K562 (cell line): ENCODE measurements around the gene SAXO1. TPM values are rescaled to one million over a fixed set of nuclear protein-coding genes. Genes with fewer than 3 reads are reported as not detected.
A peak's percentile ranks its signal among the peaks of the same experiment; 100 is the strongest.

ENCODE experiments used
- ATAC-seq: fragments of 200-7000 bp; cut with Tn5 transposase; 3 replicates; pipeline ENCODE4 v1.9.1; 2020; ENCODE audit warnings: moderate library complexity
- BruUV-seq: library from RNA; stranded (reverse); fragments of 400-500 nt; replicated peaks from 2 replicates; lab custom pipeline; 2021; lab: Mats Ljungman, UMichigan
- CTCF ChIA-PET: fragments of 300-600 bp; formaldehyde crosslinking; extraction: SDS; loops from one replicate; lab custom pipeline; 2021; ENCODE audit warnings: low intra/inter-chr PET ratio; lab: Yijun Ruan, JAX
- POLR2A ChIA-PET: fragments of 300-600, 350-650 bp; sonication (Branson Sonifier 250); formaldehyde crosslinking; extraction: SDS; loops from one replicate; lab custom pipeline; 2021; ENCODE audit warnings: antibody characterized with exemption, inconsistent platforms; lab: Yijun Ruan, JAX
- DNase-seq, 4 experiments: peaks; one replicate each; pipeline versions ENCODE4 v3.0.0 to v3.0.0-alpha.2; 2011 to 2018; ENCODE audit warnings: low spot score in 3 of 4, mixed read lengths in 3 of 4; ENCODE audit errors: extremely low read depth in 1 of 4
- FAIRE-seq: peaks from 2 replicates; lab custom pipeline; 2011; peaks lifted over from hg19 to GRCh38; lab: Jason Lieb, UNC
- H2AFZ ChIP-seq: 2 replicates; pipeline ENCODE4 v1.6.0; 2011; ENCODE audit warnings: low read depth, low read length, control low read depth, inconsistent platforms
- H3K27ac ChIP-seq: fragments of 200-600 bp; 3 replicates; pipeline ENCODE4 v1.8.0; 2011; ENCODE audit warnings: low read depth, mild to moderate bottlenecking, control low read depth, inconsistent platforms, low read length, moderate library complexity, mixed read lengths; ENCODE audit errors: extremely low read depth
- H3K27me3 ChIP-seq, 2 experiments: fragments of 300-600 bp in 1 of 2; 2 replicates in 1 of 2; 3 replicates in 1 of 2; pipeline versions ENCODE4 v1.6.0 to v1.8.0; 2011; ENCODE audit warnings: inconsistent platforms in 2 of 2, low read length in 2 of 2, mild to moderate bottlenecking in 1 of 2, mixed read lengths in 1 of 2, moderate library complexity in 1 of 2; ENCODE audit not compliant: control insufficient read depth in 2 of 2, insufficient read depth in 2 of 2
- H3K36me3 ChIP-seq: fragments of 300-600 bp; 3 replicates; pipeline ENCODE4 v1.8.0; 2011; ENCODE audit warnings: mild to moderate bottlenecking, low read length, inconsistent platforms; ENCODE audit not compliant: control insufficient read depth, insufficient read depth
- H3K4me1 ChIP-seq, 2 experiments: fragments of 200-600 bp in 1 of 2; replicated peaks in 1 of 2; 2 replicates in 1 of 2; 3 replicates in 1 of 2; pipeline versions ENCODE4 v1.5.1 to v1.8.0; 2011; ENCODE audit warnings: inconsistent platforms in 2 of 2, low read length in 2 of 2, mild to moderate bottlenecking in 1 of 2, mixed read lengths in 1 of 2, moderate library complexity in 1 of 2; ENCODE audit not compliant: control insufficient read depth in 2 of 2, insufficient read depth in 2 of 2
- H3K4me2 ChIP-seq: 2 replicates; pipeline ENCODE4 v1.6.1; 2011; ENCODE audit warnings: low read length, control low read depth, inconsistent platforms, mixed read lengths; ENCODE audit not compliant: insufficient read depth
- H3K4me3 ChIP-seq: fragments of 200-600 bp; sonication (generic), shearing (Covaris generic); 2 replicates; pipeline ENCODE4 v1.5.1; 2016; ENCODE audit warnings: control low read depth, inconsistent platforms
- H3K79me2 ChIP-seq: fragments of 200-600 bp; 3 replicates; pipeline ENCODE4 v1.8.0; 2011; ENCODE audit warnings: low read length, inconsistent platforms; ENCODE audit not compliant: control insufficient read depth, insufficient read depth
- H3K9ac ChIP-seq, 2 experiments: 2 replicates each; pipeline versions ENCODE4 v1.6.0 to v1.6.1; 2011; ENCODE audit warnings: low read depth in 2 of 2, low read length in 2 of 2, control low read depth in 1 of 2, inconsistent platforms in 1 of 2, mild to moderate bottlenecking in 1 of 2, mixed read lengths in 1 of 2; ENCODE audit not compliant: insufficient read depth in 1 of 2
- H3K9me1 ChIP-seq: one replicate; pipeline ENCODE4 v1.6.0; 2011; ENCODE audit warnings: inconsistent platforms, mild to moderate bottlenecking, low read length, moderate library complexity; ENCODE audit not compliant: control insufficient read depth, insufficient read depth
- H3K9me3 ChIP-seq: replicated peaks from 2 replicates; pipeline ENCODE4 v1.5.1; 2011; ENCODE audit warnings: low read depth, low read length, inconsistent platforms; ENCODE audit not compliant: control insufficient read depth, insufficient read depth
- H4K20me1 ChIP-seq: replicated peaks from 2 replicates; pipeline ENCODE4 v1.6.1; 2011; ENCODE audit warnings: low read length, inconsistent platforms, mixed read lengths; ENCODE audit not compliant: control insufficient read depth, insufficient read depth
- HIVEP1 ChIP-seq: fragments of 250-450 bp; sonication (Bioruptor Pico); IDR thresholded peaks from 2 replicates; pipeline ENCODE4 v1.4.0; 2020; ENCODE audit warnings: mild to moderate bottlenecking
- NCOA6 ChIP-seq: fragments of 450-650 bp; IDR thresholded peaks from 2 replicates; pipeline ENCODE4 v1.6.1; 2017; ENCODE audit warnings: mild to moderate bottlenecking
- NFXL1 ChIP-seq: fragments of 450-650 bp; formaldehyde crosslinking; IDR thresholded peaks from 2 replicates; pipeline ENCODE4 v1.4.0; 2021; ENCODE audit warnings: mild to moderate bottlenecking
- TCFL5 ChIP-seq: fragments of 250-450 bp; sonication (Bioruptor Pico); conservative IDR thresholded peaks from 2 replicates; pipeline ENCODE4 v1.6.1; 2021; ENCODE audit warnings: mild to moderate bottlenecking, moderate library complexity, matching md5 sums
- XRCC3 ChIP-seq: fragments of 450-650 bp; IDR thresholded peaks from 2 replicates; pipeline ENCODE4 v1.6.1; 2017; ENCODE audit warnings: mild to moderate bottlenecking, moderate library complexity
- ZNF589 ChIP-seq: fragments of 200-800 bp; sonication (Bioruptor generic); IDR thresholded peaks from 2 replicates; pipeline ENCODE4 v1.6.1; 2016; ENCODE audit warnings: low read depth, missing genetic modification characterization, missing compliant biosample characterization
- WGBS: fragments of 100-300 bp; shearing (Covaris generic); methylation state at CpG from one replicate; pipeline ENCODE4 v1.1.6; 2016; ENCODE audit warnings: low coverage, mixed read lengths; ENCODE audit not compliant: insufficient coverage; ENCODE audit errors: missing lambda C conversion rate; 5-methylcytosine and 5-hydroxymethylcytosine counted together
- in situ Hi-C: fragments of 300-500 bp; cut with MboI; formaldehyde crosslinking; loops from 4 replicates; pipeline ENCODE4 v1.15.0; 2018; ENCODE audit warnings: inconsistent platforms, mixed read lengths
- intact Hi-C: fragments of 100-400 bp; cut with micrococcal nuclease; formaldehyde crosslinking; loops from 2 replicates; pipeline ENCODE4 v1.14.2; 2022
- polyA plus RNA-seq, 8 experiments: library from polyadenylated mRNA; depleted of rRNA in 4 of 8; stranded (reverse) in 5 of 8; unstranded in 3 of 8; fragments of >200 nt; fragmentation: Nextera tagmentation in 2 of 8; fragmentation: Illumina TruSeq in 1 of 8; extraction: Ambion mirVana in 2 of 8; extraction: Trizol in 1 of 8; gene quantifications; 2 replicates each; pipeline versions ENCODE4 v1.2.1 to v1.2.3, GENCODE V29; 2011 to 2014; ENCODE audit warnings: inconsistent platforms in 1 of 8, missing spikeins in 1 of 8
- small RNA-seq: library from RNA; depleted of rRNA; stranded (forward); fragments of <200 nt; gene quantifications from one replicate; pipeline ENCODE3, GENCODE V24; 2014
- total RNA-seq, 7 experiments: library from RNA; depleted of rRNA in 6 of 7; stranded (reverse); fragments of >200 nt in 6 of 7; fragmentation: Illumina TruSeq in 2 of 7; extraction: Trizol in 2 of 7; gene quantifications; 2 replicates each; pipeline versions ENCODE4 v1.2.1 to v1.2.3, GENCODE V29; 2011 to 2021; ENCODE audit warnings: low replicate concordance in 1 of 7

Gene SAXO1
- total and polyA plus RNA-seq, 9 of the 15 experiments (the other 6 are each of a cell fraction or from before 2014, with no cell fraction given), result 0.04 TPM; not detected in 8

DNA sequence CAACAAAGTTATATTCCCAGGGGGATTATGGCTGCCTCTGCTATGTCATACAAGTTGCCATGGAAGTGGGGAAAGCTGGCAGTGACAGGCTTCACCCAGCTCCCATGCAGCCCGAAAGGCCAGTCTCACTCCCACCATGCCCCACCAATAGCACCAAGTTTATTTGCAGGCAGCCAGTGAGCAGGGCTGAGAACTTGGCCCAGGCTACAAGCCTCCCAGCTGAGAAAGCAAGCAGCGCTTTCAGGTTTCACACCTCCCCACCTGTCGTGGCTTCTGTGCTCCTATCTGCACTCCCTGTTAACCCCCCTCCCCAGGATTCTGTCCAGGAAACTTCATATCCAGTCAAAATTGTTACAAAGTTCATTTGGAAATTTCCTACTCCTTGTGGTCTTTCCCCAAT lies 155.0 kb downstream of the SAXO1 start:
- no peaks in the 10 kb centered on the region for H3K4me1 ChIP-seq
- FAIRE-seq (no peak), ATAC-seq (no peak)
- H3K9me1 ChIP-seq, result no peaks in the 10 kb centered on the region
- BruUV-seq, result no TSS peak
- WGBS, result 0% methylated on average over 3 of the region's 3 CpGs
- TF ChIP-seq TCFL5 (CRISPR knock-in tag) (no peak), ZNF589 (CRISPR knock-in tag) (no peak), XRCC3 (no peak), NCOA6 (no peak), HIVEP1 (CRISPR knock-in tag) (no peak), NFXL1 (CRISPR knock-in tag) (no peak)
- TF ChIP-seq, all 486 proteins: peak for 0
- intact Hi-C loops, result no loop called here
- no peak overlapping the region for H3K4me3 ChIP-seq
- H3K36me3 ChIP-seq, result no peaks in the 10 kb centered on the region
- no peak overlapping the region for H3K27ac ChIP-seq
- no peak for DNase-seq
- ChIA-PET CTCF (no interaction called here), POLR2A (no interaction called here)
- H2AFZ ChIP-seq, result no peak overlapping the region
- no peaks in the 10 kb centered on the region for H3K27me3 ChIP-seq
- in situ Hi-C loops, result no loop called here
- no peaks in the 10 kb centered on the region for H3K79me2 ChIP-seq
- H3K9ac ChIP-seq, result no peak overlapping the region
- H3K4me2 ChIP-seq, result no peak overlapping the region
- H4K20me1 ChIP-seq, result no peaks in the 10 kb centered on the region
- H3K9me3 ChIP-seq, result no peaks in the 10 kb centered on the region

Small RNAs within 50 kb of the gene (small RNA-seq; reads per million reads assigned to genes)
- not detected for gene RNU6-264P
- 18.4 reads per million, percentile 97 among the genes with 10 or more reads in this experiment for gene SCARNA8

Other genes starting within 250 kb of the SAXO1 start
- 9.8 and 15.5 TPM in 2 replicates for gene RRAGA, start 16.2 kb upstream of the SAXO1 start, total RNA-seq (2014; rRNA removed)
- gene RRAGA, start 16.2 kb upstream of the SAXO1 start, total RNA-seq (2014; rRNA removed; fragmentation: Illumina TruSeq; extraction: Trizol), result 18.8 and 20.8 TPM in 2 replicates
- gene RRAGA, start 16.2 kb upstream of the SAXO1 start, total RNA-seq (2015; rRNA removed; fragmentation: Illumina TruSeq; extraction: Trizol), result 15.6 and 17.4 TPM in 2 replicates
- 30.7 TPM in 2 replicates for gene RRAGA, start 16.2 kb upstream of the SAXO1 start, total RNA-seq (2021)
- 31.1 and 44.7 TPM in 2 replicates for gene RRAGA, start 16.2 kb upstream of the SAXO1 start, polyA plus RNA-seq (2011; rRNA removed)
- gene RRAGA, start 16.2 kb upstream of the SAXO1 start, polyA plus RNA-seq (2014; fragmentation: Illumina TruSeq; extraction: Trizol), result 25.3 and 27.1 TPM in 2 replicates
- 1 to 10 TPM; 6.0 to 7.7 TPM for gene RRAGA, start 16.2 kb upstream of the SAXO1 start, polyA plus RNA-seq (2014; fragmentation: Nextera tagmentation; extraction: Ambion mirVana)
- 25.5 and 29.2 TPM in 2 replicates for gene RRAGA, start 16.2 kb upstream of the SAXO1 start, polyA plus RNA-seq (2014; rRNA removed)
- 16.1 and 17.6 TPM in 2 replicates for gene HAUS6, start 69.7 kb upstream of the SAXO1 start, total RNA-seq (2014; rRNA removed)
- gene HAUS6, start 69.7 kb upstream of the SAXO1 start, total RNA-seq (2014; rRNA removed; fragmentation: Illumina TruSeq; extraction: Trizol), result 31.7 and 40.5 TPM in 2 replicates
- 27.2 and 30.2 TPM in 2 replicates for gene HAUS6, start 69.7 kb upstream of the SAXO1 start, total RNA-seq (2015; rRNA removed; fragmentation: Illumina TruSeq; extraction: Trizol)
- 22.5 and 23.1 TPM in 2 replicates for gene HAUS6, start 69.7 kb upstream of the SAXO1 start, total RNA-seq (2021)
- 19.6 and 29.7 TPM in 2 replicates for gene HAUS6, start 69.7 kb upstream of the SAXO1 start, polyA plus RNA-seq (2011; rRNA removed)
- 21.7 and 23.9 TPM in 2 replicates for gene HAUS6, start 69.7 kb upstream of the SAXO1 start, polyA plus RNA-seq (2014; fragmentation: Illumina TruSeq; extraction: Trizol)
- 10 to 100 TPM; 10.2 to 17.6 TPM for gene HAUS6, start 69.7 kb upstream of the SAXO1 start, polyA plus RNA-seq (2014; fragmentation: Nextera tagmentation; extraction: Ambion mirVana)
- gene HAUS6, start 69.7 kb upstream of the SAXO1 start, polyA plus RNA-seq (2014; rRNA removed), result 15.9 and 17.2 TPM in 2 replicates
- gene PLIN2, start 94.3 kb upstream of the SAXO1 start, total RNA-seq (2014; rRNA removed), result 29.1 and 34.2 TPM in 2 replicates
- 42.6 and 43.6 TPM in 2 replicates for gene PLIN2, start 94.3 kb upstream of the SAXO1 start, total RNA-seq (2014; rRNA removed; fragmentation: Illumina TruSeq; extraction: Trizol)
- 38.2 and 41.0 TPM in 2 replicates for gene PLIN2, start 94.3 kb upstream of the SAXO1 start, total RNA-seq (2015; rRNA removed; fragmentation: Illumina TruSeq; extraction: Trizol)
- gene PLIN2, start 94.3 kb upstream of the SAXO1 start, total RNA-seq (2021), result 35.4 and 36.4 TPM in 2 replicates
- gene PLIN2, start 94.3 kb upstream of the SAXO1 start, polyA plus RNA-seq (2011; rRNA removed), result 48.7 and 95.5 TPM in 2 replicates
- 46.4 and 47.4 TPM in 2 replicates for gene PLIN2, start 94.3 kb upstream of the SAXO1 start, polyA plus RNA-seq (2014; fragmentation: Illumina TruSeq; extraction: Trizol)
- gene PLIN2, start 94.3 kb upstream of the SAXO1 start, polyA plus RNA-seq (2014; fragmentation: Nextera tagmentation; extraction: Ambion mirVana), result 10 to 100 TPM; 63.7 to 68.6 TPM
- gene PLIN2, start 94.3 kb upstream of the SAXO1 start, polyA plus RNA-seq (2014; rRNA removed), result 32.2 and 33.8 TPM in 2 replicates
- gene DENND4C, start 197.5 kb upstream of the SAXO1 start, total RNA-seq (2014; rRNA removed), result 13.6 and 15.3 TPM in 2 replicates
- gene DENND4C, start 197.5 kb upstream of the SAXO1 start, total RNA-seq (2014; rRNA removed; fragmentation: Illumina TruSeq; extraction: Trizol), result 24.4 and 26.2 TPM in 2 replicates
- gene DENND4C, start 197.5 kb upstream of the SAXO1 start, total RNA-seq (2015; rRNA removed; fragmentation: Illumina TruSeq; extraction: Trizol), result 26.2 and 31.8 TPM in 2 replicates
- 13.8 and 13.9 TPM in 2 replicates for gene DENND4C, start 197.5 kb upstream of the SAXO1 start, total RNA-seq (2021)
- 19.3 and 26.0 TPM in 2 replicates for gene DENND4C, start 197.5 kb upstream of the SAXO1 start, polyA plus RNA-seq (2011; rRNA removed)
- 12.2 and 14.5 TPM in 2 replicates for gene DENND4C, start 197.5 kb upstream of the SAXO1 start, polyA plus RNA-seq (2014; fragmentation: Illumina TruSeq; extraction: Trizol)
- gene DENND4C, start 197.5 kb upstream of the SAXO1 start, polyA plus RNA-seq (2014; fragmentation: Nextera tagmentation; extraction: Ambion mirVana), result 1 to 10 TPM; 4.8 to 6.7 TPM
- gene DENND4C, start 197.5 kb upstream of the SAXO1 start, polyA plus RNA-seq (2014; rRNA removed), result 9.5 and 13.3 TPM in 2 replicates